H1 (cell line): ENCODE measurements around the gene CACNB4. TPM values are rescaled to one million over a fixed set of nuclear protein-coding genes. Genes with fewer than 3 reads are reported as not detected.

Experiments used
- CTCF ChIA-PET: fragments of 300-600 bp; sonication (Branson Sonifier 250); formaldehyde crosslinking; loops from one replicate; lab custom pipeline; 2021; ENCODE audit not compliant: partially characterized antibody; lab: Charles Lee
- POLR2A ChIA-PET: fragments of 300-600 bp; sonication (Branson Sonifier 250); formaldehyde crosslinking; loops from one replicate; lab custom pipeline; 2021; ENCODE audit warnings: inconsistent platforms; ENCODE audit not compliant: partially characterized antibody; lab: Charles Lee
- DNase-seq, 2 experiments: peaks; one replicate each; pipeline versions ENCODE4 v3.0.0 to v3.0.0-alpha.2; 2010 to 2022; ENCODE audit warnings: low spot score in 2 of 2, low read depth in 1 of 2, mixed read lengths in 1 of 2
- FAIRE-seq: peaks from 2 replicates; lab custom pipeline; 2011; peaks lifted over from hg19 to GRCh38; lab: Jason Lieb, UNC
- H2AFZ ChIP-seq: 2 replicates; pipeline ENCODE4 v1.8.1; 2012; ENCODE audit warnings: low read length, inconsistent platforms
- H2AK5ac ChIP-seq: 2 replicates; pipeline ENCODE4 v1.6.1; 2013; ENCODE audit warnings: low read depth, low read length
- H2BK120ac ChIP-seq: replicated peaks from 2 replicates; pipeline ENCODE3; 2013; ENCODE audit warnings: low read depth, low read length, inconsistent platforms
- H2BK12ac ChIP-seq: 2 replicates; pipeline ENCODE4 v1.6.1; 2013; ENCODE audit warnings: low read depth, low read length
- H2BK15ac ChIP-seq: 2 replicates; pipeline ENCODE4 v1.6.1; 2013; ENCODE audit warnings: low read length
- H2BK20ac ChIP-seq: 2 replicates; pipeline ENCODE4 v1.6.1; 2013; ENCODE audit warnings: low read length
- H2BK5ac ChIP-seq: 2 replicates; pipeline ENCODE4 v1.6.1; 2013; ENCODE audit warnings: low read depth, low read length
- H3K14ac ChIP-seq: 2 replicates; pipeline ENCODE4 v1.6.1; 2013; ENCODE audit warnings: inconsistent platforms; ENCODE audit not compliant: insufficient read length
- H3K18ac ChIP-seq: 2 replicates; pipeline ENCODE4 v1.6.1; 2013; ENCODE audit warnings: low read length; ENCODE audit errors: extremely low read depth
- H3K23ac ChIP-seq: 2 replicates; pipeline ENCODE4 v1.6.1; 2013; ENCODE audit warnings: inconsistent platforms; ENCODE audit not compliant: insufficient read length
- H3K23me2 ChIP-seq: 2 replicates; pipeline ENCODE4 v1.6.1; 2013; ENCODE audit warnings: low read depth, low read length
- H3K27ac ChIP-seq: 2 replicates; pipeline ENCODE4 v1.6.1; 2011; ENCODE audit warnings: low read depth, low read length, inconsistent platforms
- H3K27me3 ChIP-seq, 4 experiments: replicated peaks in 1 of 4; 1 replicate in 1 of 4; 2 replicates in 3 of 4; pipeline versions ENCODE4 v1.6.1 to v1.8.1; 2011 to 2013; ENCODE audit warnings: low read length in 3 of 4, mild to moderate bottlenecking in 3 of 4, inconsistent platforms in 2 of 4, mixed read lengths in 2 of 4, moderate library complexity in 1 of 4; ENCODE audit not compliant: control insufficient read depth in 3 of 4, insufficient read depth in 3 of 4; ENCODE audit errors: extremely low read depth in 1 of 4
- H3K36me3 ChIP-seq, 4 experiments: 2 replicates each; pipeline versions ENCODE4 v1.6.1 to v1.8.1; 2011 to 2013; ENCODE audit warnings: mild to moderate bottlenecking in 4 of 4, low read length in 3 of 4, moderate library complexity in 2 of 4, control low read depth in 1 of 4, inconsistent platforms in 1 of 4; ENCODE audit not compliant: insufficient read depth in 4 of 4, control insufficient read depth in 2 of 4
- H3K4ac ChIP-seq: replicated peaks from 2 replicates; pipeline ENCODE3; 2013; ENCODE audit warnings: low read length, low read depth, mixed read lengths, inconsistent platforms; ENCODE audit not compliant: insufficient read length
- H3K4me1 ChIP-seq, 4 experiments: replicated peaks in 1 of 4; 1 replicate in 1 of 4; 2 replicates in 3 of 4; pipeline versions ENCODE4 v1.6.1 to v1.8.1; 2011 to 2013; ENCODE audit warnings: low read length in 3 of 4, inconsistent platforms in 2 of 4, mixed read lengths in 1 of 4; ENCODE audit not compliant: insufficient read depth in 4 of 4, control insufficient read depth in 3 of 4
- H3K4me2 ChIP-seq, 2 experiments: 2 replicates each; pipeline versions ENCODE4 v1.6.1 to v1.8.1; 2011 to 2013; ENCODE audit warnings: low read depth in 2 of 2, low read length in 2 of 2, control low read depth in 1 of 2, inconsistent platforms in 1 of 2, mild to moderate bottlenecking in 1 of 2; ENCODE audit not compliant: insufficient read depth in 1 of 2
- H3K4me3 ChIP-seq, 4 experiments: fragments of 200-600, 300-600 bp in 1 of 4; sonication (generic), shearing (Covaris generic), sonication (Bioruptor Twin) in 1 of 4; 2 replicates each; pipeline versions ENCODE4 v1.5.1 to v1.8.1; 2011 to 2016; ENCODE audit warnings: low read length in 4 of 4, low read depth in 3 of 4, control low read depth in 2 of 4, inconsistent platforms in 2 of 4, mild to moderate bottlenecking in 2 of 4, mixed read lengths in 1 of 4, moderate library complexity in 1 of 4; ENCODE audit not compliant: insufficient read depth in 2 of 4; ENCODE audit errors: extremely low read depth in 1 of 4
- H3K56ac ChIP-seq: replicated peaks from 2 replicates; pipeline ENCODE3; 2013; ENCODE audit warnings: low read depth, mild to moderate bottlenecking, mixed read lengths, low read length, inconsistent platforms; ENCODE audit not compliant: insufficient read length
- H3K79me1 ChIP-seq: 2 replicates; pipeline ENCODE4 v1.6.1; 2013; ENCODE audit warnings: low read depth, low read length, control low read depth
- H3K79me2 ChIP-seq, 2 experiments: 2 replicates each; pipeline versions ENCODE4 v1.6.1 to v1.8.1; 2012 to 2013; ENCODE audit warnings: low read length in 2 of 2, mild to moderate bottlenecking in 2 of 2, inconsistent platforms in 1 of 2; ENCODE audit not compliant: insufficient read depth in 2 of 2, control insufficient read depth in 1 of 2
- H3K9ac ChIP-seq, 4 experiments: replicated peaks in 1 of 4; 1 replicate in 1 of 4; 2 replicates in 3 of 4; pipeline versions ENCODE4 v1.6.1 to v1.8.1; 2011 to 2013; ENCODE audit warnings: low read depth in 3 of 4, low read length in 3 of 4, control low read depth in 2 of 4, mild to moderate bottlenecking in 2 of 4, moderate library complexity in 2 of 4, inconsistent platforms in 1 of 4; ENCODE audit errors: extremely low read depth in 1 of 4
- H3K9me3 ChIP-seq, 2 experiments: 2 replicates each; pipeline versions ENCODE4 v1.6.1 to v1.8.1; 2012 to 2013; ENCODE audit warnings: mild to moderate bottlenecking in 2 of 2, moderate library complexity in 2 of 2, control low read depth in 1 of 2, inconsistent platforms in 1 of 2, low read depth in 1 of 2, low read length in 1 of 2, mixed read lengths in 1 of 2; ENCODE audit not compliant: insufficient read depth in 2 of 2
- H4K20me1 ChIP-seq, 2 experiments: replicated peaks in 1 of 2; 2 replicates each; pipeline versions ENCODE3 to v1.8.1; 2011 to 2013; ENCODE audit warnings: inconsistent platforms in 2 of 2, low read length in 2 of 2, mild to moderate bottlenecking in 1 of 2; ENCODE audit not compliant: insufficient read depth in 2 of 2, control insufficient read depth in 1 of 2
- H4K5ac ChIP-seq: 2 replicates; pipeline ENCODE4 v1.6.1; 2013; ENCODE audit warnings: low read length, low read depth, mixed read lengths, inconsistent platforms; ENCODE audit not compliant: insufficient read length
- H4K8ac ChIP-seq: 2 replicates; pipeline ENCODE4 v1.8.0; 2013; ENCODE audit warnings: mild to moderate bottlenecking, moderate library complexity, low read length, inconsistent platforms; ENCODE audit not compliant: insufficient read depth; ENCODE audit errors: extremely low read depth
- H4K91ac ChIP-seq: replicated peaks from 2 replicates; pipeline ENCODE3; 2013; ENCODE audit warnings: low read length, mixed read lengths, inconsistent platforms; ENCODE audit not compliant: insufficient read length
- PHF8 ChIP-seq: fragments of 200-600 bp; sonication (generic); conservative IDR thresholded peaks from 2 replicates; pipeline ENCODE4 v1.7.1; 2012; ENCODE audit warnings: low read depth, mild to moderate bottlenecking, inconsistent platforms, low read length, moderate library complexity
- TBP ChIP-seq: IDR thresholded peaks from 2 replicates; pipeline ENCODE4 v1.6.1; 2011; ENCODE audit warnings: low read depth, low read length, improper control_type of control experiment
- WGBS, 2 experiments: shearing (Covaris generic) in 1 of 2; methylation state at CpG; one replicate each; pipeline versions ENCODE4 v1.1.6 to v1.1.7; 2013 to 2015; ENCODE audit warnings: low lambda C conversion rate in 2 of 2, mixed read lengths in 2 of 2, inconsistent platforms in 1 of 2, low coverage in 1 of 2, missing lambda C conversion rate in 1 of 2; ENCODE audit not compliant: insufficient replicate concordance in 2 of 2, insufficient coverage in 1 of 2, insufficient read length in 1 of 2; ENCODE audit errors: extremely low coverage in 1 of 2, missing lambda C conversion rate in 1 of 2; 5-methylcytosine and 5-hydroxymethylcytosine counted together
- polyA plus RNA-seq, 7 experiments: library from polyadenylated mRNA; depleted of rRNA in 3 of 7; stranded (reverse) in 5 of 7; unstranded in 2 of 7; fragments of >200 nt in 5 of 7; fragments of 200-250 nt in 2 of 7; gene quantifications; 1 replicate in 5 of 7; 2 replicates in 1 of 7; 4 replicates in 1 of 7; pipeline versions ENCODE4 v1.2.1 to v1.2.3, GENCODE V29; 2011 to 2013; ENCODE audit warnings: missing spikeins in 2 of 7, mixed read lengths in 2 of 7
- total RNA-seq: library from RNA; stranded (reverse); fragmentation: NEBNext Ultra II Directional; extraction: Animal tissue kit (Norgen Biotek cat#: 25700); gene quantifications from 2 replicates; pipeline ENCODE4 v1.2.1, GENCODE V29; 2021

Gene CACNB4
- total and polyA plus RNA-seq, 2 of the 8 experiments (the other 6 are each of a cell fraction or from before 2014, with no cell fraction given), result 2.0 to 4.0 TPM

- 70% methylated on average over 5 of the region's 5 CpGs; no CpG with 5 or more reads in 1 of the 2 experiments for WGBS, 2 experiments
- H3K4me2 ChIP-seq, result peak overlapping the region; percentile 82 to 89
- FAIRE-seq, result no peak
- peaks cover 0 to 14% (median 7%) of the 10 kb centered on the region in 4 experiments; a peak in 5 of 7 replicates for H3K4me1 ChIP-seq
- peak overlapping the region in 3 of 4 experiments; percentile 25 to 84 (median 42); a peak in 2 of 7 replicates for H3K9ac ChIP-seq
- H3K27ac ChIP-seq, result no peak overlapping the region
- no peak overlapping the region for H3K56ac ChIP-seq
- no peaks in the 10 kb centered on the region for H3K79me1 ChIP-seq
- no peak overlapping the region for H3K23ac ChIP-seq
- H3K14ac ChIP-seq, result no peak overlapping the region
- H3K4ac ChIP-seq, result no peak overlapping the region
- no peak overlapping the region for H2BK120ac ChIP-seq
- ChIA-PET POLR2A (interaction anchor here (0.6 to 3.0 kb wide), 7 partner anchors 12 to 342 kb away, joined by 3 to 21 read pairs (median 5); no protein-coding TSS in a partner anchor), CTCF (interaction anchor here (0.9 to 1.3 kb wide), 3 partner anchors 21 to 170 kb away, joined by 3 to 6 read pairs (median 3); no protein-coding TSS in a partner anchor)
- TF ChIP-seq TBP (no peak), PHF8 (no peak)
- no peak overlapping the region for H2BK20ac ChIP-seq
- no peak overlapping the region for H4K8ac ChIP-seq
- H3K4me3 ChIP-seq, result peak overlapping the region; percentile 88 to 98 (median 92); a peak in 6 of 8 replicates
- H3K79me2 ChIP-seq, result peaks cover 10 to 41% of the 10 kb centered on the region in 2 experiments
- no peak for DNase-seq
- peak overlapping the region; percentile 94 for H2AFZ ChIP-seq
- H3K23me2 ChIP-seq, result no peaks in the 10 kb centered on the region; the same call in 1 of the 2 replicates
- no peak overlapping the region for H2AK5ac ChIP-seq
- H2BK5ac ChIP-seq, result no peak overlapping the region
- H2BK12ac ChIP-seq, result no peak overlapping the region
- H3K9me3 ChIP-seq, result no peaks in the 10 kb centered on the region
- no peaks in the 10 kb centered on the region for H3K27me3 ChIP-seq
- H4K20me1 ChIP-seq, result peaks cover 4 to 5% of the 10 kb centered on the region in 2 experiments
- H2BK15ac ChIP-seq, result no peak overlapping the region
- no peaks in the 10 kb centered on the region for H3K36me3 ChIP-seq
- no peak overlapping the region for H3K18ac ChIP-seq
- H4K91ac ChIP-seq, result no peak overlapping the region
- H4K5ac ChIP-seq, result no peak overlapping the region
Measured at GRCh38 chr2:151828890-151829324, 269.9 kb downstream of the CACNB4 start.
